Activated naive CD8-positive, alpha-beta T cell treated with anti-CD3 and anti-CD28 coated beads, Interleukin-2, amount 50 U/mL, for 24 hours (primary cell): ENCODE measurements around the gene PCYT1B.
A peak's percentile ranks its signal among the peaks of the same experiment; 100 is the strongest.
"Not testable (repeated sequence)": the region's sequence is repeated elsewhere in the genome, so short reads cannot be mapped to it uniquely, and the experiment has no call there.

Experiments
- ATAC-seq: fragments of 150-1000 bp; cut with Tn5 transposase; one replicate; pipeline ENCODE4 v1.10.0; 2021
- DNase-seq: peaks from one replicate; pipeline ENCODE4 v3.0.0; 2021
- H3K27ac Mint-ChIP-seq: one replicate; pipeline ENCODE4 v1.8.0; 2021; ENCODE audit warnings: mild to moderate bottlenecking, mixed read lengths
- H3K27me3 Mint-ChIP-seq: one replicate; pipeline ENCODE4 v1.8.0; 2021; ENCODE audit warnings: mixed read lengths
- H3K36me3 Mint-ChIP-seq: one replicate; pipeline ENCODE4 v1.8.0; 2021; ENCODE audit warnings: low read depth, mixed read lengths
- H3K4me1 Mint-ChIP-seq: one replicate; pipeline ENCODE4 v1.8.0; 2021; ENCODE audit warnings: mixed read lengths
- H3K4me3 Mint-ChIP-seq: one replicate; pipeline ENCODE4 v1.8.0; 2021; ENCODE audit warnings: mild to moderate bottlenecking, moderate library complexity, mixed read lengths
- H3K9me3 Mint-ChIP-seq: one replicate; pipeline ENCODE4 v1.8.0; 2021; ENCODE audit warnings: mixed read lengths

The PCYT1B gene

GRCh38 chrX:24659106-24659505 lies 12.0 kb upstream of the PCYT1B start:
- Mint-ChIP-seq H3K4me3 (no peak overlapping the region), H3K27ac (no peak overlapping the region), H3K9me3 (no peaks in the 10 kb centered on the region), H3K36me3 (no peaks in the 10 kb centered on the region), H3K27me3 (peaks cover 3% of the 10 kb centered on the region), H3K4me1 (no peaks in the 10 kb centered on the region)
- no peak for ATAC-seq
- DNase-seq = no peak

GRCh38 chrX:24658421-24658820 lies 11.3 kb upstream of the PCYT1B start:
- H3K36me3 Mint-ChIP-seq = no peaks in the 10 kb centered on the region
- DNase-seq = no peak
- H3K27me3 Mint-ChIP-seq = peaks cover 3% of the 10 kb centered on the region
- H3K9me3 Mint-ChIP-seq = no peaks in the 10 kb centered on the region
- H3K4me3 Mint-ChIP-seq = no peak overlapping the region
- no peak for ATAC-seq
- no peak overlapping the region for H3K27ac Mint-ChIP-seq
- no peaks in the 10 kb centered on the region for H3K4me1 Mint-ChIP-seq

GRCh38 chrX:24657671-24658386 lies 10.7 kb upstream of the PCYT1B start:
- DNase-seq (no peak), ATAC-seq (no peak)
- no peaks in the 10 kb centered on the region for H3K9me3 Mint-ChIP-seq
- peaks cover 3% of the 10 kb centered on the region for H3K27me3 Mint-ChIP-seq
- no peaks in the 10 kb centered on the region for H3K4me1 Mint-ChIP-seq
- H3K4me3 Mint-ChIP-seq = no peak overlapping the region
- no peak overlapping the region for H3K27ac Mint-ChIP-seq
- H3K36me3 Mint-ChIP-seq = no peaks in the 10 kb centered on the region

- not testable (repeated sequence) for H3K9me3 Mint-ChIP-seq, H3K4me1 Mint-ChIP-seq, DNase-seq, H3K4me3 Mint-ChIP-seq, ATAC-seq, H3K36me3 Mint-ChIP-seq, H3K27me3 Mint-ChIP-seq, H3K27ac Mint-ChIP-seq
These were observed 8.5 kb upstream of the PCYT1B start for GRCh38 chrX:24655679-24656078.

- Mint-ChIP-seq H3K4me1 (peaks cover 10% of the 10 kb centered on the region), H3K4me3 (no peak overlapping the region), H3K9me3 (no peaks in the 10 kb centered on the region), H3K36me3 (no peaks in the 10 kb centered on the region), H3K27ac (no peak overlapping the region), H3K27me3 (peaks cover 11% of the 10 kb centered on the region)
- no peak for DNase-seq
- ATAC-seq = no peak
These were observed 4.6 kb upstream of the PCYT1B start for GRCh38 chrX:24651783-24652182.

- DNase-seq (no peak), ATAC-seq (no peak)
- H3K4me1 Mint-ChIP-seq = peaks cover 15% of the 10 kb centered on the region
- H3K36me3 Mint-ChIP-seq = no peaks in the 10 kb centered on the region
- no peak overlapping the region for H3K4me3 Mint-ChIP-seq
- H3K27me3 Mint-ChIP-seq = peaks cover 19% of the 10 kb centered on the region
- H3K9me3 Mint-ChIP-seq = no peaks in the 10 kb centered on the region
- H3K27ac Mint-ChIP-seq = no peak overlapping the region
These were observed 1.3 kb upstream of the PCYT1B start for GRCh38 chrX:24648495-24648894.

GRCh38 chrX:24646745-24647182 lies 383 bp downstream of the PCYT1B start:
- DNase-seq (no peak), ATAC-seq (peak; percentile 16)
- no peaks in the 10 kb centered on the region for H3K36me3 Mint-ChIP-seq
- H3K27ac Mint-ChIP-seq = no peak overlapping the region
- peaks cover 15% of the 10 kb centered on the region for H3K4me1 Mint-ChIP-seq
- no peaks in the 10 kb centered on the region for H3K9me3 Mint-ChIP-seq
- H3K27me3 Mint-ChIP-seq = peaks cover 19% of the 10 kb centered on the region
- H3K4me3 Mint-ChIP-seq = peak overlapping the region; percentile 67

- Mint-ChIP-seq H3K27me3 (peaks cover 19% of the 10 kb centered on the region), H3K36me3 (no peaks in the 10 kb centered on the region), H3K4me1 (peaks cover 15% of the 10 kb centered on the region), H3K9me3 (no peaks in the 10 kb centered on the region), H3K4me3 (peak overlapping the region; percentile 47), H3K27ac (no peak overlapping the region)
- ATAC-seq = no peak
- DNase-seq = no peak
These were observed 1.1 kb downstream of the PCYT1B start for GRCh38 chrX:24646006-24646405.

- H3K4me1 Mint-ChIP-seq = peaks cover 15% of the 10 kb centered on the region
- H3K27ac Mint-ChIP-seq = no peak overlapping the region
- H3K27me3 Mint-ChIP-seq = peaks cover 18% of the 10 kb centered on the region
- DNase-seq = no peak
- no peak for ATAC-seq
- no peaks in the 10 kb centered on the region for H3K9me3 Mint-ChIP-seq
- H3K36me3 Mint-ChIP-seq = no peaks in the 10 kb centered on the region
- H3K4me3 Mint-ChIP-seq = no peak overlapping the region
These were observed 4.0 kb downstream of the PCYT1B start for GRCh38 chrX:24643116-24643515.

GRCh38 chrX:24629701-24630100 lies 17.4 kb downstream of the PCYT1B start:
- H3K27me3 Mint-ChIP-seq = peaks cover 3% of the 10 kb centered on the region

GRCh38 chrX:24619647-24620046 lies 27.5 kb downstream of the PCYT1B start:
- H3K4me3 Mint-ChIP-seq = no peak overlapping the region

More at GRCh38 chrX:24629701-24630100, 17.4 kb downstream of the PCYT1B start:
- Mint-ChIP-seq H3K9me3 (no peaks in the 10 kb centered on the region), H3K27ac (no peak overlapping the region), H3K4me1 (no peaks in the 10 kb centered on the region), H3K36me3 (no peaks in the 10 kb centered on the region), H3K4me3 (no peak overlapping the region)
- DNase-seq (no peak), ATAC-seq (no peak)

GRCh38 chrX:24610516-24610915 lies 36.6 kb downstream of the PCYT1B start:
- H3K27ac Mint-ChIP-seq = no peak overlapping the region
- H3K4me3 Mint-ChIP-seq = no peak overlapping the region
- ATAC-seq = no peak
- no peak for DNase-seq
- no peaks in the 10 kb centered on the region for H3K27me3 Mint-ChIP-seq
- no peaks in the 10 kb centered on the region for H3K36me3 Mint-ChIP-seq
- no peaks in the 10 kb centered on the region for H3K9me3 Mint-ChIP-seq
- no peaks in the 10 kb centered on the region for H3K4me1 Mint-ChIP-seq

More at GRCh38 chrX:24619647-24620046, 27.5 kb downstream of the PCYT1B start:
- Mint-ChIP-seq H3K36me3 (no peaks in the 10 kb centered on the region), H3K27ac (no peak overlapping the region), H3K4me1 (no peaks in the 10 kb centered on the region), H3K9me3 (no peaks in the 10 kb centered on the region), H3K27me3 (no peaks in the 10 kb centered on the region)
- DNase-seq = no peak
- no peak for ATAC-seq

- H3K4me1 Mint-ChIP-seq = no peaks in the 10 kb centered on the region
- no peak overlapping the region for H3K27ac Mint-ChIP-seq
- no peak for DNase-seq
- H3K36me3 Mint-ChIP-seq = no peaks in the 10 kb centered on the region
- no peak overlapping the region for H3K4me3 Mint-ChIP-seq
- no peak for ATAC-seq
- no peaks in the 10 kb centered on the region for H3K27me3 Mint-ChIP-seq
- H3K9me3 Mint-ChIP-seq = no peaks in the 10 kb centered on the region
These were observed 39.5 kb downstream of the PCYT1B start for GRCh38 chrX:24607616-24608015.

GRCh38 chrX:24605941-24606340 lies 41.2 kb downstream of the PCYT1B start:
- not testable (repeated sequence) for ATAC-seq, H3K4me1 Mint-ChIP-seq, H3K9me3 Mint-ChIP-seq, H3K4me3 Mint-ChIP-seq, H3K27me3 Mint-ChIP-seq, H3K36me3 Mint-ChIP-seq, H3K27ac Mint-ChIP-seq, DNase-seq

GRCh38 chrX:24603191-24603590 lies 44.0 kb downstream of the PCYT1B start:
- no peak overlapping the region for H3K4me3 Mint-ChIP-seq
- no peaks in the 10 kb centered on the region for H3K4me1 Mint-ChIP-seq
- ATAC-seq (no peak), DNase-seq (no peak)
- H3K36me3 Mint-ChIP-seq = no peaks in the 10 kb centered on the region
- no peaks in the 10 kb centered on the region for H3K9me3 Mint-ChIP-seq
- H3K27ac Mint-ChIP-seq = no peak overlapping the region
- peaks cover 1% of the 10 kb centered on the region for H3K27me3 Mint-ChIP-seq

GRCh38 chrX:24601858-24602257 lies 45.3 kb downstream of the PCYT1B start:
- no peak for ATAC-seq
- H3K27me3 Mint-ChIP-seq = peaks cover 1% of the 10 kb centered on the region
- H3K27ac Mint-ChIP-seq = no peak overlapping the region
- no peaks in the 10 kb centered on the region for H3K36me3 Mint-ChIP-seq
- H3K4me3 Mint-ChIP-seq = no peak overlapping the region
- H3K9me3 Mint-ChIP-seq = no peaks in the 10 kb centered on the region
- H3K4me1 Mint-ChIP-seq = no peaks in the 10 kb centered on the region
- no peak for DNase-seq
